Omental fat pad (tissue), 4 donors: ENCODE measurements around the gene ESCO1. TPM values are rescaled to one million over a fixed set of nuclear protein-coding genes. Genes with fewer than 3 reads are reported as not detected.

ENCODE experiments used
- ATAC-seq: fragments of 150-250 bp; one replicate; pipeline ENCODE4 v1.9.1; 2016; ENCODE audit warnings: mild to moderate bottlenecking, moderate library complexity; ENCODE audit not compliant: low FRiP score
- DNase-seq: peaks from one replicate; pipeline ENCODE4 v3.0.0-alpha.2; 2019; ENCODE audit warnings: low spot score
- CTCF ChIP-seq, 3 donors: fragments of 450-650 bp; IDR thresholded peaks; one replicate each; pipeline ENCODE4 v1.5.1; 2016 to 2017; ENCODE audit warnings: antibody characterized with exemption in 3 of 3, mild to moderate bottlenecking in 3 of 3, moderate library complexity in 2 of 3
- total RNA-seq, 4 donors: library from RNA; depleted of rRNA; stranded (reverse); fragments of >200 nt; gene quantifications; one replicate each; pipeline ENCODE4 v1.1.0, GENCODE V29; 2016

ESCO1 gene
- total RNA-seq, 4 donors from 2014 or later, result 8.6 to 13.2 (median 11.5) TPM

GRCh38 chr18:21534327-21534726, 66.2 kb downstream of the ESCO1 start:
- TF ChIP-seq CTCF (IDR thresholded peaks at IDR 0.05), result no peak
- DNase-seq, result no peak
- ATAC-seq, result no peak

DNA sequence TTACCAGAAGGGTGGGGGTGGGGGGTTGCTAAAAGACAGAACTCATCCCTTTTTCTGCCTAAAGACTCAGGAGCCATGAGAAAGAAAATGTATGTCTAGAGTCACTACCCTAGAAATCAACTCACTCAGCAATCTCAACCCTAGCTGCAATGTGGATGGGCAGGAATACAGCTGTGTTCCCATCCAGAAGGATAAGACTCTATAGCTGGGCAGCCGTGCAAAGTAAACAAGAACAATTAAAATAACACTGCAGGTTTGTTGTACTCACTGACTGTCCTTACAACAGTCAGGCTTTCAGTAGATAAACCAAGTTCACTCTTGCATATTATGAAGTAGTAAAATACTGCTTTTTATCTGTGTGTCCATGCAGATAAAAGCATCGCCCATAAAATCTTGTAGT, 74.0 kb downstream of the ESCO1 start:
- ATAC-seq, result no peak
- no peak for DNase-seq
- TF ChIP-seq CTCF (IDR thresholded peaks at IDR 0.05), result no peak

- ATAC-seq, result no peak
- TF ChIP-seq CTCF (IDR thresholded peaks at IDR 0.05), result no peak
- DNase-seq, result no peak
These were observed 74.6 kb downstream of the ESCO1 start for GRCh38 chr18:21525916-21526315.

DNA sequence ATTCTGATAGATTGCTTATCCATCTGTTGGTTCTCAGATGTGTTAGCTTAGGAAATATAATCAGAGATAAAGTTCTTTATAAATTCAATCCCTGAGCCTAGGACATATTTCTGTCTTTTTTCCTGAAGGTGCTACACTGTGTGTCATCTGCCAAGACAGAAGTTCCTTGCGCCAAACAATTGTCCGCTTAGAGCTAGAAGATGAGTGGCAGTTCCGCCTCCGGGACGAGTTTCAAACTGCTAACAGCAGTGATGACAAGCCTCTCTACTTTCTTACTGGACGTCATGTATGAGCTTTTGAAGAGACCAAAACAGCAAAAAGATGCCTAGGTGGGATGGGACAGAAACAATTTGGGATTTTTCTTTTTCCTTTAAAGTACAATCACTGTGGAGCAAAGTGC, 78.0 kb downstream of the ESCO1 start:
- ATAC-seq, result no peak

GRCh38 chr18:21513741-21514140, 86.8 kb downstream of the ESCO1 start:
- DNase-seq (no peak), ATAC-seq (no peak)
- TF ChIP-seq CTCF (IDR thresholded peaks at IDR 0.05), result no peak

More for the DNA sequence above, 78.0 kb downstream of the ESCO1 start:
- DNase-seq, result no peak
- TF ChIP-seq CTCF (IDR thresholded peaks at IDR 0.05), result no peak

DNA sequence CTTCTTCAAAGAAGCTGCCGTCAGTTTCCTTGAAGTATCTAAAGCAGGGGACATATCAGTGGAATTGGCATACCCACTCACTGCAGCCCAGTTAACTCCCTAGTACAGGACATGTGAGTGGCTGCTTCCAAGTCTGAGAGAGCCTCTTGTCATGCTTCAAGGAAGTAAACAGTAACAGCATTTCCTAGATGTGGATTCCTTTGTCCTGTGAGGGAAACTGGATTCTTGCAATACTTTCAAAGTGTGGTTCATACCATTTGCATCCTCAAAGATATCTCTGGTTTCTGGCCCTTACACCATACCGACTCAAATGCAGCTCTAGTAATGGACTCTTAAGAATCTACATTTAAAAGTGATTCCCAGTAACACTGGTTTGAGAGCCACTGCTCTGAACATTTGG, 87.2 kb downstream of the ESCO1 start:
- DNase-seq (no peak), ATAC-seq (no peak)
- no peak for TF ChIP-seq CTCF (IDR thresholded peaks at IDR 0.05)

GRCh38 chr18:21509062-21509461, 91.4 kb downstream of the ESCO1 start:
- no peak for TF ChIP-seq CTCF (IDR thresholded peaks at IDR 0.05)
- DNase-seq (no peak), ATAC-seq (no peak)
